Measurements from ENCODE around the gene PEMT. TPM values are rescaled to one million over a fixed set of nuclear protein-coding genes. Genes with fewer than 3 reads are reported as not detected.

Gene PEMT
- polyA plus RNA-seq, 1 donor = 25.7 TPM

DNA sequence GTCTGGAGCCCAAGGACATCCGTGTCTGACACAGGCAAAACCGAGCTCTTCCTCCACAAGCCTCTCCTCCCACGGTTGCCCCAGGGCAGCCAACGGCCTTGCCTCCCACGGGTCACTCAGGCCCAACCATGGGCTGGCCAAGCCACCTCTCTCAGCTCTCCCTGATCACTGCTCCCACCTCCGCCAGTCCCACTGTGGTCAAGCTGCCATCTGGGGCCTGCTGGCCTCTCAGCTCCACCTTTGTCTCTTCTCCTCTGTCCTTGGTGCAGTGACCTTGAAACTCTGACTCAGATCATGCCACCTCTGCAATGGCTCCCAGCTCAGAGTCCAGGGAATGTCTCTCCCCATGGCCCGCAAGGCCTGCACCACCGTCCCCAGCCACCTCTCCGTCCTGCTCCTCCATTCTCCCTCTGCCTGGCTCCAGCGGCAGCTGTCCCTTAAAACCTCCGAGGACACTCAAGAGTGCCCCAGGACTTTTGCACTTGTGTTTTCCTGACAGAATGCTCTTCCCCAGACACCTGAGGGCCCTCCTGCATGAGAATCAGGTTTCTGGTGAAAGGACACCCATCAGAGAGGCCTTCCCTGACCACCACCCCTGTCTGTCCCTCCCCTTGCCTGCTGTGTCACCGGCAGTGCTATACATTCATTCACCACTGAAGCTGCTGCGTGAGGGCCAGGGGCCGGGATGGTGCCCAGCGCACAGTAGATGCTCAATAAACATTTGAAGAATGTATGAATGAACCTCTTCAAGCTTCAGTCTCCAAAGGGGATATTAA, 19.3 kb downstream of the PEMT start:
- peak in 1 of 2 donors; percentile 43 for DNase-seq
- Histone ChIP-seq H3K36me3 (ENCODE audit: control insufficient read depth, insufficient read depth, low read length) (peaks cover 3% of the 10 kb centered on the region), H3K9me3 (ENCODE audit: control insufficient read depth, low read depth, low read length) (no peaks in the 10 kb centered on the region), H3K27me3 (ENCODE audit: control insufficient read depth, insufficient read depth, low read length) (no peaks in the 10 kb centered on the region), H3K4me1 (ENCODE audit: control insufficient read depth, insufficient read depth, low read length) (peaks cover 59% of the 10 kb centered on the region), H3K4me3 (ENCODE audit: low read length) (no peak overlapping the region), H3K27ac (ENCODE audit: low read length) (peak overlapping the region; percentile 45)
- no CpG with 5 or more reads among the region's 15 CpGs for WGBS (ENCODE audit: insufficient coverage, low lambda C conversion rate)

DNA sequence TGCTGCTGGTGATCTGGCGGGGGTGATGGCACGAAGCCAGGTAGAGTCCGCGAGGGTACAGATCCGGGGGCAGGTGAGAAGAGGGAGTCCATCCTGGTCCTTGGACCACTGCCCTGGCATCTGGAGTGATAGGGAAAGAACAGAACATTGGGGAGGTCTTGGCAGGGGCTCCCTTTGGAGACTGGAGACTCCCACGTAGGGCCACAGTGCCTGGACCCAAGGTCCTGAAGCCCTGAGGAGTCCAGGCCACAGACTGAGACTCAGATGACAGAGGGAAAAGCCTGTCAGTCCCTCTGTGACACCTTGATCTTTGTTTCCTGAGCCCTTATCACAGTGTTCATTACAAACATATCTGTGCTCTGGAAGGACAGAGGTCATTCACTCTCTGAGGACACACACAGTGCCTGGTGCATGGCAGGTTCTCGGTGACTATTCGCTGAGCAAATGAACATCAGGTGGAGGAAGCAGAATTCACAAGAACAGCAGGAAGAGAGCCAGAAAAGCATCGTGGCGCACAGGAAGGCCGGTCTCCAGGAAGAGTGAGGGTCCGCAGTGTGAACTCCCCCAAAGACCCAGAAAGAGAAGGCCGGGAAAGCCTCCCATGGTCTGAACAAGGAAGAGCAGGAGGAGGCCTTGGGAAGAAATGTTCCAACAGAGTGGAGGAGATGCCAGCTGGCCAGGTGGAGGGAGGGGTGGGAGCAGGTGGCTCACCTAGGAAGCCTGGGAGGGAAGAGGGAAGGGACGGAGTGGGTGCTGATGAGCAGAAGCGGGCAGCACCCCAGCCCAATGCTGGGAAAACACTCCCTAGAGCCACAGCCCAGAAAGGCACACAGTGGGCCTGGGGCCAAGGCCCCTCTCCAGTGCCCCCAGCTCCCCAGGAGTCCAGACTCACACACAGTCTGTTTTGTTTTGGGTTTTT, 20.5 kb downstream of the PEMT start:
- DNase-seq = peak; percentile 63 to 86
- peak overlapping the region; percentile 45 for H3K27ac ChIP-seq (ENCODE audit: low read length)
- WGBS (ENCODE audit: insufficient coverage, low lambda C conversion rate) = 100% methylated on average over 1 of the region's 15 CpGs
- no peak overlapping the region for H3K4me3 ChIP-seq (ENCODE audit: low read length)
- no peaks in the 10 kb centered on the region for H3K27me3 ChIP-seq (ENCODE audit: control insufficient read depth, insufficient read depth, low read length)
- no peaks in the 10 kb centered on the region for H3K9me3 ChIP-seq (ENCODE audit: control insufficient read depth, low read depth, low read length)
- H3K4me1 ChIP-seq (ENCODE audit: control insufficient read depth, insufficient read depth, low read length) = peaks cover 55% of the 10 kb centered on the region
- no peaks in the 10 kb centered on the region for H3K36me3 ChIP-seq (ENCODE audit: control insufficient read depth, insufficient read depth, low read length)

DNA sequence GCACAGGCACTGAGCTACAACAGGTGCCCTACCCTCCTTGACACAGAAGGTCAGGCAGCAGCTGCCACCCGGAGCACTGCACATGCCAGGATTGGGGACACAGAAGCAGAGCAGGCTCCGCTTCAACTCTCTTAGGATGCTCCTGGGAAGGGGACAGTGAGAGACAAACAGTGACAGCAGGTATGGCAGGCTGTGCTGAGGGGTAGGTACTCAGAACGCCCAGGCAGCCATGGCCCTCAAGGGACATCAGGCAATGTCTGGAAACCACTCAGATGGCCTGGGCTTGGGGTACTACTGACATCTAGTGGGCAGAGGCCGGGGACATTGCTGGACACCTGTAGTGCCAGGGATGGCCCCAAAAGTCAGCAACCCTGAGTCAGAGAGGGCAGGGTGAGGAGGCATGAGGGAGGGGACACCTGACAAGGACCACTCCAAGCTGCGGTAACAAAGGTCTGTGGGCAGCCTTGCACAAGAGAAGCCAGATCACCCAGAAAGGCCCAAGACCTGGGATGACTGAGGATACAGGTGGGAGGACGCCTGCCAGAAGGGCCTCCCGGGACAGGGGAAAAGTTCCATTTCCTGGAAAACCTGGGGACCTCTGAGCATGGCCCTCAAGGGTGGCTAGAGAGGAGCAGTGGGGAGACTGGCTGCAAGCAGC, 21.2 kb downstream of the PEMT start:
- Histone ChIP-seq H3K4me1 (ENCODE audit: control insufficient read depth, insufficient read depth, low read length) (peaks cover 50% of the 10 kb centered on the region), H3K27ac (ENCODE audit: low read length) (peak overlapping the region; percentile 45), H3K4me3 (ENCODE audit: low read length) (no peak overlapping the region), H3K27me3 (ENCODE audit: control insufficient read depth, insufficient read depth, low read length) (no peaks in the 10 kb centered on the region), H3K36me3 (ENCODE audit: control insufficient read depth, insufficient read depth, low read length) (no peaks in the 10 kb centered on the region), H3K9me3 (ENCODE audit: control insufficient read depth, low read depth, low read length) (no peaks in the 10 kb centered on the region)
- DNase-seq = peak in 1 of 2 donors; percentile 49
- no CpG with 5 or more reads among the region's 7 CpGs for WGBS (ENCODE audit: insufficient coverage, low lambda C conversion rate)

DNA sequence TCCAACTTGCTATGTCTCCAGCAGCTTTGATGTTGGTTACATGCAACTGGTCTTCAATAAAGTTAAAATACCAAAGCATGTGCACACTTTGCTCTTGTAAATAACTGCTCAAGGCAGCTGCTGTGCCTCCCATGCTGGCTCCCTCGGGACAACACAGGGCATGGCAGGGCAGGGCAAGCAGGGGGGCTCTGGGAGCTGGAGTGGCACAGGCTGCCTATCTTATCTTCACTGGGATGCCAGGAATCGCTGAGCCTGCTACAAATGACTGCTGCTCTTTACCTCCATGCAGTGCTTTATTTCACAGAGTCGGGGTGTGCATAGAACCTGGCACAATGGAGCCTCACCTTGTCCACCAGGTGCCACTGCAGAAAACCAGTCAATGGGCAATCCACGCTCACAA, 21.8 kb downstream of the PEMT start:
- no peaks in the 10 kb centered on the region for H3K27me3 ChIP-seq (ENCODE audit: control insufficient read depth, insufficient read depth, low read length)
- no CpG with 5 or more reads among the region's 4 CpGs for WGBS (ENCODE audit: insufficient coverage, low lambda C conversion rate)
- no peak overlapping the region for H3K27ac ChIP-seq (ENCODE audit: low read length)
- no peak for DNase-seq
- H3K4me1 ChIP-seq (ENCODE audit: control insufficient read depth, insufficient read depth, low read length) = peaks cover 45% of the 10 kb centered on the region
- H3K9me3 ChIP-seq (ENCODE audit: control insufficient read depth, low read depth, low read length) = no peaks in the 10 kb centered on the region
- no peaks in the 10 kb centered on the region for H3K36me3 ChIP-seq (ENCODE audit: control insufficient read depth, insufficient read depth, low read length)
- H3K4me3 ChIP-seq (ENCODE audit: low read length) = no peak overlapping the region

DNA sequence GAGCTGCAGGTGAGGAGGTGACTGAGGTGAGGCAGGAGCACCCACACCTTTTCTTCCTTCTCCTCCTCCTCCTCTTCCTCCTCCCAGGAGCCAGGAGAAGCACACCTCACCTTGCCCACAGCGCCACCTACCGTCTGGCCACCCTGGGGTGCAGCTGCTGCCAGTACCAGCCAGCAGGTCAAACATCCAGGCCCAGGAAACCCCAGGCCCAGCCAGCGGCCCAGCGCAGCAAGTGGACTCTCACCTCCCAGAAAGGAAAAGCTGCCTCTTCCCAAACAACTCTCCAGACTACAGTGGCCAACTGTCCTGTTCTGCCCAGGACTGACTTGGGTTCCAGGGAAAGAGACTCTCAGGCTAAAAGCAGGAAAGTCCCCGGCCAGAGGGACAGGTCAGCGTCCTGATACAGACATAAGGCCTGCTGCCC, 22.7 kb downstream of the PEMT start:
- no peaks in the 10 kb centered on the region for H3K36me3 ChIP-seq (ENCODE audit: control insufficient read depth, insufficient read depth, low read length)
- H3K9me3 ChIP-seq (ENCODE audit: control insufficient read depth, low read depth, low read length) = no peaks in the 10 kb centered on the region
- peak in 1 of 2 donors; percentile 51 for DNase-seq
- H3K4me3 ChIP-seq (ENCODE audit: low read length) = no peak overlapping the region
- H3K4me1 ChIP-seq (ENCODE audit: control insufficient read depth, insufficient read depth, low read length) = peaks cover 53% of the 10 kb centered on the region
- no peaks in the 10 kb centered on the region for H3K27me3 ChIP-seq (ENCODE audit: control insufficient read depth, insufficient read depth, low read length)
- no CpG with 5 or more reads among the region's 6 CpGs for WGBS (ENCODE audit: insufficient coverage, low lambda C conversion rate)
- H3K27ac ChIP-seq (ENCODE audit: low read length) = no peak overlapping the region

DNA sequence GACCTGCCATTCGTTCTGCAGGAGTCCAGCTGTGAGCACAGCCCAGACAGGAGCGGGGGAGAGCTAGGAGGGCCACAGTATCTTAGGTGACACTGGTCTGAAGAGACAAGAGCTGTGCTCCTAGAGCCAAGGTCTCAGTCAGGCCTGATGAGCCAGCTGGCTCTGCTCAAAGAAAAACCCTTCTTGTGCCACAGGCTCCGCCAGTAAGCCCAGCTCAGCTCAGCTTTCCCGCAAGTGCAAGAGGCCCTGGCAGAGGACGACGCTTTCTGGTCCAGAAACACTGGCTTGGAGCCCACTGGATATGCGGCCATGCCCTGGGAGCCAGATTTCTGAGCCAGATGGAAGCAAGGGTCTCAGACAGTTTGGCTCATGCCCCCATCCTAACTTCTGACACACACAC, 23.9 kb downstream of the PEMT start:
- Histone ChIP-seq H3K27ac (ENCODE audit: low read length) (no peak overlapping the region), H3K4me3 (ENCODE audit: low read length) (no peak overlapping the region), H3K9me3 (ENCODE audit: control insufficient read depth, low read depth, low read length) (no peaks in the 10 kb centered on the region), H3K27me3 (ENCODE audit: control insufficient read depth, insufficient read depth, low read length) (no peaks in the 10 kb centered on the region), H3K4me1 (ENCODE audit: control insufficient read depth, insufficient read depth, low read length) (peaks cover 64% of the 10 kb centered on the region), H3K36me3 (ENCODE audit: control insufficient read depth, insufficient read depth, low read length) (no peaks in the 10 kb centered on the region)
- DNase-seq = no peak
- WGBS (ENCODE audit: insufficient coverage, low lambda C conversion rate) = no CpG with 5 or more reads among the region's 7 CpGs

DNA sequence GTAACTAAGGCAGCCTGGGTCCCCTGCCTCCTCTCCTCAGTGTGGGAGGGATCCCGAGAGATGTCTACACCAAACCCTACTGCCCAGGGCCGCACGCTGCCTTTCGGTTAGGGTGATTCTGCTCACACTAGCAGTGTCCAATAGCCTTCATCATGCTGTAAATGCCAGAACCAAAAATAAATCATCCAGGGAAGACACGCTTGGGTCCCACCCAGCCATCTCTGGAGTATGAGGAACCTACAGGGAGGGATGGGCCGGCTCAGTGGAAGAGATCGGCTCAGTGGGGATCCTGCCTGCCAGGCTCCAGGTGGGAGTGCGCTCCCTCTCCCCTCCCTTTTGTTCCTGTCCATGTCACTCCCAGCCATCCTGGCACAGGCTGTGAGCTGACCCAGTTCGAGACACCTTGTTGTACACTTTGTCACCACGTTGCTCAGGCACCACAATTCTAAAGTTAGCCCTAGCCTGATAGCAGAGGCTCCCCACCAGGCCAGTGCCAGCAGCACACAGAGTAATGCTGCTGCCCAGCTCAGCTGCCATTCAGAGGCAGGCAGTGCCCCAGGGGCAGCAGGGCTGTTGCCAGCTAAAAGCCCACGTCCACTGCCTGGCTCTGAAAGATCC, 24.5 kb downstream of the PEMT start:
- H3K4me1 ChIP-seq (ENCODE audit: control insufficient read depth, insufficient read depth, low read length) = peaks cover 61% of the 10 kb centered on the region
- no CpG with 5 or more reads among the region's 11 CpGs for WGBS (ENCODE audit: insufficient coverage, low lambda C conversion rate)

DNA sequence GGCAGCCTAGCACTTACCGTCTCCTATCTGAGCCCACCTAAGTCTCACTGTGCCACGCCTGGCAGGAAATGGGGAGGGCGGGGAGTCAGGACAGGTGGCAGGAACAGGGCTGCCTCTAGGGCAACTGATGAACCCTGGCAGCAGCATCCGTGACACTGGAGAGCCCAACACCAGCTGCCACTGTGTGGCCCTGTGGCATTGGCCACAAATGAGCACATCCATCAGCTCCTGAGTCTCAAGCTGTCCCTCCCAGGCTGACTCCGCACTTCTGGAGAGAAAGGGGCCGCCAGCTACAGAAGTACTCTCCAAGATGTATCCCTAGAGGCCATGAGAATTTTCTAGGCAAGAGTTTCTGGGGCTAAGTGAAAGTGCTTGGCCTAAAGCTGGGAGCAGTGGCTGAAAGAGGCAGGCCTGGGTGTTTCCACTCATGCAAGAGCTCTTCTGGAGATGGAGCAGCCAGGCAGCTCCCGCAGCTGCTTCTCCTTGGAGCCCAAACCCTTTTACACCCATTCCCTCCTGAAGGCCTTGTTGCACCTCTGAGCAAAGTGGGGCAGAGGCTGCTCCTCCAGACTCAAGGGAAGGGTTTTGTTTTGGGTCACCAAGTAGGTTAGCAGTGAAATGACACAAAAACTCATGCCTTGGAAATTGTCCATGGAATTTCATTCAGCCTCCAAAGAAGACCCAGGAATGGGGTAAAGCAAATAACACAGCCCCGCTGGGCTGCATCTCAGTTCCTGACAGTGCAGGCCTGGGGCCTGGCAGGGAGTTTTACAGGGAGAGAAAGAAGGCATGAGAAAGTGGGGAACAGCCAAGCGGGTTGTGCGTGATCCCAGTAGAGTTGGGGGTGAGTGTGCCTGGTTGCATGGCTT, 25.8 kb downstream of the PEMT start:
- Histone ChIP-seq H3K27me3 (ENCODE audit: control insufficient read depth, insufficient read depth, low read length) (no peaks in the 10 kb centered on the region), H3K4me3 (ENCODE audit: low read length) (no peak overlapping the region), H3K4me1 (ENCODE audit: control insufficient read depth, insufficient read depth, low read length) (peaks cover 48% of the 10 kb centered on the region), H3K36me3 (ENCODE audit: control insufficient read depth, insufficient read depth, low read length) (no peaks in the 10 kb centered on the region), H3K9me3 (ENCODE audit: control insufficient read depth, low read depth, low read length) (no peaks in the 10 kb centered on the region), H3K27ac (ENCODE audit: low read length) (no peak overlapping the region)
- DNase-seq = no peak
- no CpG with 5 or more reads among the region's 10 CpGs for WGBS (ENCODE audit: insufficient coverage, low lambda C conversion rate)

More for the DNA sequence above, 24.5 kb downstream of the PEMT start:
- Histone ChIP-seq H3K27ac (ENCODE audit: low read length) (no peak overlapping the region), H3K27me3 (ENCODE audit: control insufficient read depth, insufficient read depth, low read length) (no peaks in the 10 kb centered on the region), H3K4me3 (ENCODE audit: low read length) (no peak overlapping the region), H3K9me3 (ENCODE audit: control insufficient read depth, low read depth, low read length) (no peaks in the 10 kb centered on the region), H3K36me3 (ENCODE audit: control insufficient read depth, insufficient read depth, low read length) (no peaks in the 10 kb centered on the region)
- no peak for DNase-seq

DNA sequence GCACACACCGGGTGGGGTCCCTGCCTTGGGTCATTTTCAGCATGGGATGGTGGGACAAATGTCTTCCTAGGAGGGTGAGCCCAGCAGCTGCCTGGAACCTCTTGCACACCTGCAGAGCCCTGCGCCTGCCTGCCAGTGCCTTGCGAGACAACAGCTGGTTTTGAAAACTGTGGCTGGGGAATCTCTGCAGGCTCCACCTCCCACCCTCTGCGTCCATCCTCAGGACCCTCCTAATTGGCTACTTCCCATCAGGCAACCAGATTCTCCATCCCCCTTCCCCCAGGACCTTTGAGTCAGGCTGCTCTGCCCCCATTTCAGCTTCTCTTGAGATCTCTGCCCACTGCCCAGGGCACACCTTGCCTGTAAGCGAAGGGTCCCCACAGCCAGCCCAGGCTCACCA, 26.6 kb downstream of the PEMT start:
- Histone ChIP-seq H3K4me3 (ENCODE audit: low read length) (no peak overlapping the region), H3K9me3 (ENCODE audit: control insufficient read depth, low read depth, low read length) (no peaks in the 10 kb centered on the region), H3K27me3 (ENCODE audit: control insufficient read depth, insufficient read depth, low read length) (no peaks in the 10 kb centered on the region), H3K4me1 (ENCODE audit: control insufficient read depth, insufficient read depth, low read length) (peaks cover 40% of the 10 kb centered on the region), H3K27ac (ENCODE audit: low read length) (no peak overlapping the region), H3K36me3 (ENCODE audit: control insufficient read depth, insufficient read depth, low read length) (no peaks in the 10 kb centered on the region)
- no peak for DNase-seq
- WGBS (ENCODE audit: insufficient coverage, low lambda C conversion rate) = no CpG with 5 or more reads among the region's 5 CpGs
